Dedifferentiated amniotic fluid mesenchymal stem cell (primary cell): ENCODE data around the gene AKR1B15.
"Not testable (repeated sequence)": the region's sequence is repeated elsewhere in the genome, so short reads cannot be mapped to it uniquely, and the experiment has no call there.

Experiments
- DNase-seq: peaks from one replicate; pipeline ENCODE4 v3.0.0-alpha.2; 2016; ENCODE audit errors: extremely low spot score

AKR1B15 gene

DNA sequence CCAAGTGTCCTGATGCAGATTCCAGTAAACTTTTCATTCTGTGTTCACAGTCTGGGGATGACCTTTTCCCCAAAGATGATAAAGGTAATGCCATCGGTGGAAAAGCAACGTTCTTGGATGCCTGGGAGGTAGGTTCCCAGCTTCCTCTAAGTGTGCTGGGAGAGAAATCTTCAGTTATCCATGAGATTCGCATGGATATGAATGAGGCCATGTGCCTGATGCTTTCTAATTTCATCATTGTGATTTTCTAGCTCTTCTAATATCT is 16.0 kb upstream of the AKR1B15 start:
- no peak for DNase-seq

DNA sequence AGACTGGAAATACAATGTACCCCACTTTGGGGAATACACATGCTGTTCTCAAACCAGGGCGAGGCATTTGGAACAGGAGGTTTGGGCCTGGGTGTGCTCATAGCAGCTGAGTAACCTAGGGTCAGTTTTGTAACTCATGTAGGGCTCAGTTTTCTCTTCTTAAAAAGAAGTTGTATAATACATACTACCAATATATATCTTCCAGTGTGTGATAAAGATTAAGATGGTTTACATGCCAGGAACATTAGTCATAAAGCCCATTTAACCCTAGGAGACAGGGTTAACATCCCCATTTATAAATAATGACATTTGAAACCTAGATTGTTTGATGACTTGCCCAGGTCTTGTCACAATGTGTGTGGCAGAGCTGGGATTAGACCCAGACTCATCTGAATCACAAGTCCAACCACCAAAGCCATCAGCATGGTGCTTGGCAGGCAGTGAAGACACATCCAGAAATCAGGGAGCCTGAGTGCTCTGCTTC is 15.6 kb upstream of the AKR1B15 start:
- no peak for DNase-seq

DNA sequence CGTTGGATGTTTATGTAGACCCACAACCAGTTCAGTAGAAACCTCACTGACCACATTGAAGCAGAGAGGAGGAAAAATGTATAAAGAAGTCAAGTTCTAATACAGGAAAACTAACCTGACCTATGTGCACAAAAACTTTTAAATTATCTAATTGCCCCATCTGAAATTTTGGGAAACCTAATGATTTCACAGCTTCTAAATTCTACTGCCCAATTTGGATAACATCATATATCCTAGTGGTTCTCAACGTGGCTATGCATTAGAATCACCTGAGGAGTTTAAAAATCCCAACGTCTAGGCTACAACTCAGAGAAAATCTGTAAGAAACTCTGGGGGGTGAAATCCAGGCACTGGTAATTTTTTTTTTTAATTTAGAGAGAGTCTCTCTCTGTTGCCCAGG is 14.3 kb upstream of the AKR1B15 start:
- no peak for DNase-seq

DNA sequence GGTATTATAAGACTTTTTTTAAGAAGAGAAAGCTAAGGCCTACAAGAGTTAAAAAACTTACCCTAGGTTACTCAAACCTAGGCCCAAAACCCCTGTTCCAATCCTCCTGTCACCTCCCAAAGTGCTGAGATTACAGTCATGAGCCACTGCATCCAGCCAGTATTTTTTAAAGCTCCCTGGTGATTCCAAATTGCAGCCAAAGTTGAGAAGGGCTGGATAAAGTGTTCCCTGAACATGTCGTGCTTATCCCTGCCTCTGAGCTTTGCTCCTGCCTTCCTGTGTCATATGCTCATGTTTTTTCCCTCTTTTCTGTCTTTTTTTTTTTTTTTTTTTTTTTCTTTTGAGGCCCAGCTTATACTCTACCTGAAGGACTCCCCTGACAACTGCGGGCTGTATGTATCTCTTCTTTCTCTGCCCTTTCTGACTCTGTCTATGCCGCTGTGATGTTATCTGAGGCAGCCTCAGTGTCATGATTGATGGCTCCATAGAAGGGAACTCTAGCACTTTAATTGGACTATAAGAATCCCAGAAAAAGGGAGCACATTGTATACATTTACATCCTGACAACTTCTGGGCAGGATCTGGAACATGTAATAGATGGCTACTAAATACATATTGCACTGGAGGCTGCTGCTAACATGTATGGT is 13.5 kb upstream of the AKR1B15 start:
- no peak for DNase-seq

DNA sequence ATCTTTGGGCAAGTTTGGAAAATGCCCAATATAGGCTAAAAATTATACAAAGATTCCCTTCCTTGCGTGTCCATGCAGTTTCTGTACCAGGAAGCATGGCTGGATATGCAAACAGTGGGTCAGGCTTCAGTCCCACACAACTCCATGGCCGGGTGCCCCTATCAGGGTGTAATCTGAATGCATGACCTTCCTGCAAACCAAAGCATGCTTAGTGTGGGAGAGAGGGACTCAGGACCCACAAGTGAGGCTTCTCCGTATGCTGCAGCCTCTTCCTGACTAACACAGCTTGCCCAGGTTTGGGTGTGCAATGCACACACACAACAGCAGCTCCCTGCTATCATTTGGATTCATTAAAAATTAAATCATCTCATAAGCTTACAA is 13.0 kb upstream of the AKR1B15 start:
- no peak for DNase-seq

DNA sequence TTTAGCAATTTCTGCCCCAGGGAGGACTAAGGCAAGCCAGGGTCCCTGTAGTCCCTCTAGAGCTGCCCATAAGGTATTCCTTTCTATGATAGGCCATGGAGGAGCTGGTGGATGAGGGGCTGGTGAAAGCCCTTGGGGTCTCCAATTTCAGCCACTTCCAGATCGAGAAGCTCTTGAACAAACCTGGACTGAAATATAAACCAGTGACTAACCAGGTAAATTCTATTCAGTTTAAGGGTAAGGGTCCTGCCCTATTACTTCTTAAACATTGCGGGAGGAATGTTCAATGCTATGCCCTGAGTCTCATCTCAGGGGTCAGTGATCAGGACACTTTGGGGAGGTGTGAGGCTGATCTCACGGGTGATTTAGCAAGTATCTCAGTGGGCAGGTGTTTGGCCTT is 12.4 kb upstream of the AKR1B15 start:
- DNase-seq = not testable (repeated sequence)

DNA sequence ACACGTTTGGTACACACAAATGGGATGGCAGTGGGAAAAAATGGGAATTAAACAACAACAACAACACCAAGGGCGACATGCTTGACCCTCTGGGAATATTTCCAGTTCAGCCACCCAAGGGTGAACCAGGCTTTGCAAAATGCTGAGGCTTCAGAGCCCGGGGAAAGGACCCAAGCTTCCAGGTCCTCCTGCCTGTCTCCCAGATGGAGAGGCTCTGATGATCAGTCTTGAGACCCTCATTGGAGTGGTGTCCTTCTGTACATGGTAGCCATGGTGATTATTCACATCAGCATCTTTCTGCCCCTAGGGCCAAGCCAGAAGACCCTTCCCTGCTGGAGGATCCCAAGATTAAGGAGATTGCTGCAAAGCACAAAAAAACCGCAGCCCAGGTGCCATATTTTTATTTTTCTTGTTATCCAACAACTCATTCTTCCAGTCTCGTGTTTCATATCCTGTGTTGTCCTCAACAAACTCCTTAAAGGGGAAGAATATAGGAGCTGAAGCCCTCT is 11.6 kb upstream of the AKR1B15 start:
- not testable (repeated sequence) for DNase-seq

DNA sequence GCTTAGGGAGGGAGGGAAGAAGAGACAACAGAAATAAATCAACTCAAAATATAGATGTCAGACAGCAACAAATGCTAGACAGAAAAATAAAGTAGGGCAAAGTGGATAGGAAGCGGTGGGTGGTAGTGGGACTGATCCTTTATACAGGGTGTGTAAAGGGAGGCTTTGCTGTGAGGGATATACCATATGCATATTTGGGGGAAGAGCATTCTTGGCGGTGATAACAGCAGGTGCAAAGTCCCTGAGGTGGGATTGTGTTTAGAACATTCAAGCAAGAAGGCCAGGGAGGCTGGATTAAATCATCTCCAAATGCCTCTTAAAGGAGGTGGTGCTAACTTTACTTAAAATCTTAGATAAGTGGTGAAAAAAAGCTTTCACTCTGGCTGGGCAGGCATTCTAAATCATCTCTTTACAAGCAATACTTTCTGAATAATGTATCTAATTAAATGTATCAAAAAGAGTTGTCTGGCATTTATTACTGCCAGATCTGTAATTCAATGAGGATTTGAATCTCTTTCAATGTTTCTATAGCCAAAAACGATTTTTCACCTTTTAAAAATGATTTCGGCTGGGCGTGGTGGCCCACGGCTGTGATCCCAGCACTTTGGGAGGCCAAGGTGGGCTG is 9.4 kb upstream of the AKR1B15 start:
- DNase-seq = no peak

DNA sequence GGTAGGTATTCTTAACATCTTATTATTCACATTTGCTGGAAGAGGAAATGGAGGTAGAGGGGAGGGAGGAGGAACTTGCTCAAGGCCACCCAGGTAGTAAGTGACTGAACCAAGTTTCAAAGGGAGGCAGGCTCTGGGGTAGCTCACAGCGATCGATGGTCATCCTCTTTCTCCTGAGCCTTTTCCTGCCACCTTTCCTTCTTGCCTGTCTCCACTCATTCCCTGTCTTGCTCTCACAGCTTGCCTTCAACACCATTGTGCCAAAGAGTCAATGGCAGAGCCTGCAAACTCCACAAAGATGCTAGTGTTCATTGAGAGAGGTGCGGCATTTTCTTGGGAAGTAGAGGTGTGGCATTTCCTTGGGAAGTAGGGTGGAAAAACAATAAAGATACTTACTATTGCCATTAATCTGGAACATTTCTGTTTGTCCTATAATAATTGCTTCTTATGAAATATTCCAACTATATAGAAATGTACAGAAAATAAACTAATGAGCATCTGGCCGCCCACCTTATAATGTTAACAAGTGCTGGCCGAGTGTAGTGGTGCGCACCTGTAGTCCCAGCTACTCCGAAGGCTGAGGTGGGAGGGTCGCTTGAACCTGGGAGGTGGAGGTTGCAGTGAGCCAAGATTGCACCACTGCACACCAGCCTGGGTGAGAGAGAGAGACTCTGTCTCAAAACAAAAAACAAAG is 7.3 kb upstream of the AKR1B15 start:
- DNase-seq = not testable (repeated sequence)

DNA sequence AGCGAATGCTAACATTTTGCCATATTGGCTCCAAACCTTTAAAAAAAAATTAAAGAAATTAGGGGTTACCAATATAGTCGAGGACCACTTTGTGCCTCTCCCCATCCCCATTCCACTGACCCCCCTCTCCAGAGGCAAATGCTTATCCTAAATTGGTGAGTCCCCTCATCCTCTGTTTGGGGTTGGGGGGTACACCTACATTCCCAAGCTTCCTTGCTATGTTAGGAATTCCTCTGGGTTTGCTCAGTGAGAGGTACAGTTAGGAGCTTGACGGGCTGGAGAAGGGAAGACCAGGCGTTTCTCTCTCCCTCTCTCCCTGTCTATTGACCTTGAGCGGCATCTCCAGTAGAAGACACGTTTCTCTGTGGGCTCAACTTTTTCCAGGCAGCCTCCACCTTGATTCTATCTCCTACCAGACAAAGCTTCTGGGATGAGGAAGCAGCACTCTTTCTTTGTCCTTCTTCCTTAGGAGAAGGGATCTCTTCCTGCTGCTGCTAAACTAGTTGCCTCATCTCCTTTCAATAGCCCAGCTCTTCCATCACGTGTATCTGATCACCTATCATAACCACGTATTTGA is 6.6 kb upstream of the AKR1B15 start:
- DNase-seq = no peak

DNA sequence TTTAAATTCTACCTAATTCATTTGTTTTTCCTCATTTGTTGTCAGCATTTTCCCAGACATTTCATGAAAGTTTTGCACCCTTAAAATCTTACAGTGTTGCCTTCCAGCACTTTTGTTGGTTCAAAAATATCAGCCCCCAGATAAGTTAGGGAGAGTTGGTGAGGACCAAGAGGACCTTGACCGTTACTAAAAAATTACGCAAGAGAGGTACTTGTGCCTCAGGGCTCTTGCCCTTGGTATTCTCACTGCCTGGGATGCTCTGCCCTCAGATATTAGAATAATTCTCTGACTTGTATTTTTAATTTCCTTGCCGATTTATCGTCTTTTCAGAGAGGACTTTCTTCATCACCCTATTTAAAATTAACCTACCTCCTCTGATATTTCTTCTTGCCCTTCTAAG is 3.5 kb upstream of the AKR1B15 start:
- no peak for DNase-seq

DNA sequence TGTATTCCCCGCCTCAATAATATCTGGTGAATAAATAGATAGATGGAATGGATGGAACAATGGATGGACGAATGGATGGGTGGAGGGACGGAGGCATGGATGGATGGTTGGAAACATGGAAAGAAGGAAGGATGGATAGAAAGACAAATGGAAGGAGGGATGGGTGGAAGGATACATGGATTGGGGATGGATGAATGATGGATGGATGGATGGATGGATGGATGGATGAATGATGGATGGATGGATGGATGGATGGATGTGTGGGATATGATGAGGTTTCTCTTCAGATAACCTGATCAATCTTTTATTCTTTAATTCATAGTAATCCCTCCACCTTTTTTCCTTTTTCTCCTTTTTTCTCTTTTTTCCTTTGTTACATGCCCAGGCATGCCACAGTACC is 3.0 kb upstream of the AKR1B15 start:
- DNase-seq = no peak

DNA sequence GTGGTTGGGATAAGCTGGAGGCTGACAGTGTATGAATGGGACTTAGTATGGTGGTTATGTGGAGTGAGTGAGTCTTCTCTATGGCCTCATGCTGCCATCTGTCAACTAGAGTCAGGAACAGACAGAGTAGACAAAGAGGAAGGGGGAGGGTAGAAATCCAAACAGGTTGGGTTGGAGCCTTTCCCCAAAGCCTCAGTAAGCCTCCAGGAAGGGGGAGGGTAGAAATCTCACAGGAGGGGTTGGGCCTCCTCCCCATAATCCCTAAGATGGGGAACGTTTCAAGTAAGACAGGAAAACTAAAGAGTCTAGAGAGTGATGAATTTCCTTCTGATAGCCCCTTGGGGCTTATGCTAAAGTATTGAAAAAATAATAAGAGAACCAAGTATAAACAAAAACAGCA is 2.0 kb upstream of the AKR1B15 start:
- no peak for DNase-seq

DNA sequence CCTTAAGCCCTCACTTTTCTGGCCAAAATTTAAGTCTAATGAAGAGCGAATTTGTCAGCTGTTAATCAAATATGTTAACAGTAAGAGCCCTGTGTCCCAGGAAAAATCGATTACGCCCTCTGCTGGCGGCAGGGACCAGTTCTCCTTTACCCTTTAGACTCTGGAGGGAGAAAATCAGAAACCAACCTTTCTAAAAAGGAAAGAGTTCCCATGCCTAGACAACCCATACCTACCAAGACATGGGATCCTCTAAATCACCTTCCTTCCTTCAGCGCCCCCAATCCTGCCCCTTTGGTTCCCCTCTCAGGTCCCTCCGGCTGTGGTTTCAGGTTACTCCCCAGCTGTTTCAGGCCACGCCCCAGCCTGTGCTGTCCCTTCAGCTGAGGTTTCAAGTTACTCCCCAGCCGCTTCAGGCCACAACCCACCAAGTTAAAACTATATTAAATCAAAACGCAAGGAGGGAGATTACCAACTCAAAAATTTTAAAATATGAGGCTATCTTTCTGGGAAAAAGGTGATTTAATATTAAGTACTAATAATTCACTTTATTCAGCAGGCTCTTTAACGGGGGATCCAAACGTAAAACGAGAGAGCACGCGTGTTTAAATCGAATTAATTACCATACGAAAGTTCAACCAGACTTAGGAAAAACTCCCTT is 1.4 kb upstream of the AKR1B15 start:
- DNase-seq = peak; percentile 83

DNA sequence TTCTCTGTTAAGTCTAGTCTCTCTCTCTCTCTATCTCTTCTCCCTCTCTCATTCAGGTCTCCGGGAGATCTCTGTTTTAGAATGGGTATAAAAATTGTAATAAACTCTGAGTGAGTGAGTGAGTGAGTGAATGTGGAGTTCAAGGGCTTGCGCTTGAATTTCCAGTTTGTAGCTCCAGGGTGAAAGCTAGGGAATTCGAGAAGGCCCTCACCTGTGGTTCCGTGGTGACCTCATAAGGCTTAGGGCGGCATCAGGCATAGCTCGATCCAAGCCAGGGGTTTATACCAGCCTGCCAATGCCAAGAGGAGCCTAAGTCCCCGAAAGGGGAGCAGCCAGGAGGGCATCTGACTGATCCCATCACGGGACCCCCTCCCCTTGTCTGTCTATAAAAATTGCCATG is 456 bp downstream of the AKR1B15 start:
- DNase-seq = no peak

DNA sequence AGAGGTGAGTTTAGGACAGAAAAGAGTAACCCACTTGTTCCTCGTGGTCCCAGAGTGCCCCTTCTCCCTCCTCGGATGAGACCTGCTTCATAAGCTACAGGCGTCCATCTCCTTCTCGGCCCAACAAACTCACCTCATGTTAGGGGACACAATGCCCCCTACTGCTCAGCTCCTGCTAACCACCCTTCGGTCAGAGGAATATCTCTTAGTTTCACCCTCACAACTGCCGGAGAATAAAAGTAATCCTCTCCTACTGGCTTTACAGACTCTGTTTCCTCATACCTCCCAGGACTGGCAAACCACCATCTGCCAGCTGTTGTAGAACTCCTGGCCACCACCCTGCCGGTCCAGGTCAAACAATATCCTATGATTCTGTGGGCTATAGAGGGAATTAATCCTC is 3.2 kb downstream of the AKR1B15 start:
- no peak for DNase-seq

DNA sequence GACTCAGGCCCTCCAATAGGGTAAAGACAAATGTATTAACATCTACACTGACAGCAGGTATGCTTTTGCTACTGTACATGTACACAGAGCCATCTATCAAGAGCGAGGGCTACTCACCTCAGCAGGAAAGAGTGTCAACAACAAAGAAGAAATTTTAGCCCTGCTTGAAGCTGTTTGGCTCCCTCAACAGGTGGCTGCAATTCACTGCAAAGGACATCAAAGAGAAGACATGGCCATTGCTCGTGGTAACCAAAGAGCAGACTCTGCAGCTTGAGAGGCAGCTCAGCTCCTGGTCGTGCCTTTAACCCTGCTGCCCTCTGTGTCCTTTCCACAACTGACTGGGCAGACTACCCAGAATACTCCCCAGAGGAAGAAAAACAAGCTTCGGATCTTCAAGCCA is 5.1 kb downstream of the AKR1B15 start:
- no peak for DNase-seq

DNA sequence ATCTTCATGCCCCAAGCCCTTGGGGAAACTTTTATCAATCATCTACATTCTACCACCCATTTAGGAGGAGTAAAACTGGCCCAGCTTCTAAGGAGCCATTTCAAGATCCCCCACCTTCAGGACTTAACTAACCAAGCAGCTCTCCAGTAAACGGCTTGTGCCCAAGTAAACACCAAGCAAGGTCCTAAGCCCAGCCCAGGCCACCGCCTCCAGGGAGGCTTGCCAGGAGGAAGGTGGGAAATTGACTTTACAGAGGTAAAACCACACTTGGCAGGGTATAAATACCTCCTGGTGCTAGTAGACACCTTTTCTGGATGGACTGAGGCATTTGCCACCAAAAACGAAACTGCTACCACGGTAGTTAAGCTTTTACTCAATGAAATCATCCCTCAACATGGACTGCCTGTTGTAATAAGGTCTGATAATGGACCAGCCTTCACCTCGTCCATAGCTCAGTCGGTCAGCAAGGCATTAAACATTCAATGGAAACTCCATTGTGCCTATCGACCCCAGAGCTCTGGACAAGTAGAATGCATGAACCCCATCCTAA is 5.6 kb downstream of the AKR1B15 start:
- no peak for DNase-seq

DNA sequence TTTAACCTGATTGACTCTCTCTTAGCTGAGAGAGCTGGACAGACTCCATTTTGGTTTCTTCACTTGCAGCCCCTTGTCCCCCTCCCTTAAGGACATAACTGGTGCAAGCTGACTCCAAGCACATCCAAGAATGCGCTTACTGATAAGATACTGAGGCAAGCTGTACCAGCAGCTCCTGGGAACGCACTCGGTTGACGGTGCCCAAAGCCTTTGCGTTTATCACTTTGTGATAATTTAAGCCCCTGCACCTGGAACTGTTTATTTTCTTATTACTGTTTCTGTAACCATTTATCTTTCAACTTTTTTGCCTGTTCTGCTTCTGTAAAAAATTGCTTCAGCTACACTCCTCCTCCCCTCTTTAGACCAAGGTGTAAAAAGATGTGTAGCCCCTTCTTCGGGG is 8.5 kb downstream of the AKR1B15 start:
- no peak for DNase-seq

DNA sequence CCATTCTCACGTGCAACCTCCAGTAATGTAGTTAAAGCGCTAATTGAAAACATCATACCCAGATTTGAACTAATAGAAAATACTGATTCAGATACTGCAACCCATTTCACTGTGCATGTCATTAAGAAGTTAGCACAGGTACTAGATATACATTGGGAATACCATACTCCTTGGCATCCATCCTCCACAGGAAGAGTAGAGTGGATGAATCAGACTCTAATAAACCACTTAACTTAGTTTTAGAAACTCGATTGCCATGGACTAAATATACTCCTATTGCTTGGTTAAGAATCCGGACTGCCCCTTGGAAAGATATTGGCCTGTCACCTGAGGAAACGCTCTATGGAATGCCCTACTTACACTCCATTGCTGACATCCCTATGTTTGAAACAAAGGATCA is 9.5 kb downstream of the AKR1B15 start:
- DNase-seq = no peak

DNA sequence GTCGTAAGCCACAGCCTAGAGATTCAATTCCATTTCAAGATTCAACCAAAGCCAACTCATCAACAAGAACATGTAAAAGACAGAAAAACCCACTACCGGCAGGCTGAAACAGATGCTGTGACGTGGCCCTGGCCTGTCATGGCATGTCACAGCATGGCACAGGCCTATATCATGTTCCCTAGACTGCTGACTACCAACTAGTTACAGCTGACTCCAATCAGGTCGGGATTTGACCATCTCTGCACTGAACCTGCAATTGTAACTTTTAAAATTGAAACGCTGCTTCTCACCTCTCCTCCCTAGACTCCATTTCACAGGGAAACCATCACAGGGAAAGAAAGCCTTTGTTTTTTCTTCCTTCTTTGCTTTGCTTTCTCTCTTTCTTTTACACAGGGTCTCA is 12.7 kb downstream of the AKR1B15 start:
- not testable (repeated sequence) for DNase-seq

DNA sequence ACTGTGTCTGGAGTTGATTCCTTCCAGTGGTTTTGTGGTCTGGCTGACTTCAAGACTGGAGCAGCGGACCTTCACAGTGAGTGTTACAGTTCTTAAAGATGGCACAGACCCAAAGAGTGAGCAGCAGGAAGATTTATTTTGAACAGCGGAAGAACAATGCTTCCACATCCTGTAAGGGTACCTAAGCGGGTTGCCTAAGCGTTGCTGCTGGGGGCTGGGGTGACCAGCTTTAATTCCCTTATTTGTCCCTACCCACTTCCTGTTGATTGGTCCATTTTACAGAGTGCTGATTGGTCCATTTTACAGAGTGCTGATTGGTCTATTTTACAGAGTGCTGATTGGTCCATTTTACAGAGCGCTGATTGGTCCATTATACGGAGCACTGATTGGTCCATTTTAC is 13.2 kb downstream of the AKR1B15 start:
- no peak for DNase-seq
